GM06990 (cell line): ENCODE results near the gene RAB7A.
"Not testable (repeated sequence)": the region's sequence is repeated elsewhere in the genome, so short reads cannot be mapped to it uniquely, and the experiment has no call there.

Experiments used
- DNase-seq: peaks from one replicate; pipeline ENCODE4 v3.0.0-alpha.2; 2011; ENCODE audit not compliant: insufficient read length; ENCODE audit errors: extremely low read depth
- H3K27me3 ChIP-seq: replicated peaks from 2 replicates; pipeline ENCODE4 v1.6.0; 2011; ENCODE audit warnings: low read length; ENCODE audit not compliant: control insufficient read depth, insufficient read depth
- H3K36me3 ChIP-seq: 2 replicates; pipeline ENCODE4 v1.5.1; 2011; ENCODE audit warnings: low read length; ENCODE audit not compliant: control insufficient read depth, insufficient read depth
- H3K4me3 ChIP-seq: replicated peaks from 2 replicates; pipeline ENCODE4 v1.5.1; 2011; ENCODE audit warnings: low read depth, mild to moderate bottlenecking, control low read depth, low read length
- CTCF ChIP-seq: IDR thresholded peaks from 2 replicates; pipeline ENCODE4 v1.5.1; 2011; ENCODE audit warnings: low read length, control low read depth, mild to moderate bottlenecking, inconsistent platforms; ENCODE audit not compliant: insufficient read depth, poor library complexity, severe bottlenecking

The RAB7A gene

GRCh38 chr3:128770387-128770786 is 44.4 kb downstream of the RAB7A start:
- no peak for TF ChIP-seq CTCF
- DNase-seq: no peak
- H3K27me3 ChIP-seq: no peaks in the 10 kb centered on the region
- H3K4me3 ChIP-seq: no peak overlapping the region
- no peaks in the 10 kb centered on the region for H3K36me3 ChIP-seq

DNA sequence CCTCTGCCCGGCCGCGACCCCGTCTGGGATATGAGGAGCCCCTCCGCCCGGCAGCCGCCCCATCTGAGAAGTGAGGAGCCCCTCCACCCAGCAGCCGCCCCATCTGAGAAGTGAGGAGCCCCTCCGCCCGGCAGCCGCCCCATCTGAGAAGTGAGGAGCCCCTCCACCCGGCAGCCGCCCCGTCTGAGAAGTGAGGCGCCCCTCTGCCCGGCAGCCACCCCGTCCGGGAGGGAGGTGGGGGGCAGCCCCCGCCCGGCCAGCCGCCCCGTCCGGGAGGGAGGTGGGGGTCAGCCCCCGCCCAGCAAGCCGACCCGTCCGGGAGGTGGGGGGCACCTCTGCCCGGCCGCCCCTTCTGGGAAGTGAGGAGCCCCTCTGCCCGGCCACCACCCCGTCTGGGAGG is 47.2 kb downstream of the RAB7A start:
- not testable (repeated sequence) for H3K4me3 ChIP-seq, H3K27me3 ChIP-seq, H3K36me3 ChIP-seq, DNase-seq

GRCh38 chr3:128773592-128773991 is 47.6 kb downstream of the RAB7A start:
- not testable (repeated sequence) for DNase-seq, H3K27me3 ChIP-seq, H3K4me3 ChIP-seq, H3K36me3 ChIP-seq

- no peaks in the 10 kb centered on the region for H3K27me3 ChIP-seq
- no peak overlapping the region for H3K4me3 ChIP-seq
- no peak for DNase-seq
- H3K36me3 ChIP-seq: no peaks in the 10 kb centered on the region
- no peak for TF ChIP-seq CTCF
Measured at GRCh38 chr3:128775241-128775640, 49.3 kb downstream of the RAB7A start.

DNA sequence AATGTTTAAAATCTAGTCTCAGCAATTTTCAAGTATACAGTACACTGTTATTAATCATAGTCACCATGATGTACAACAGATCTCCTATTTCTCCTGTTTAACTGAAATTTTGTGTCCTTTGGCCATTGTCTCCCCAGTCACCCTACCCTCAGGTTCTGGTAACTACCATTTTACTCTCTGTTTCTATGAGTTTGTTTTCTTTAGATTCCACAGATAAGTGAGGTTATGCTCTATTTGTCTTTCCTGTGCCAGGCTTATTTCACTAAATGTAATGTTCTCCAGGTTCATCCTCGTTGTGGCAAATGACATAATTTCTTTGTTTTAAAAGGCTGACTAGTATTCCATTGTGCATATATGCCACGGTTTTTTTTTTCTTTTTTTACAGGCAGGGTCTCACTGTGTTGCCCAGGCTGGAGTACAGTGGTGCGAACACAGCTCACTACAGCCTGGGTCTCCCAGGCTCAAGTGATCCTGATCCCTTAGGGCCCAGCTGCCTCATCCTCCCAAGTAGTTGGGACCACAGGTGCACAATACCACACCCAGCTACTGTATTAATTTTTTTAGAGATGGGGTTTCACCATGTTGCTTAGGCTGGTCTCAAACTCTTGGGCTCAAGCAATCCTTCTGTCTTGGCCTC is 50.0 kb downstream of the RAB7A start:
- Histone ChIP-seq H3K27me3 (no peaks in the 10 kb centered on the region), H3K36me3 (no peaks in the 10 kb centered on the region), H3K4me3 (no peak overlapping the region)
- TF ChIP-seq CTCF: no peak
- no peak for DNase-seq

DNA sequence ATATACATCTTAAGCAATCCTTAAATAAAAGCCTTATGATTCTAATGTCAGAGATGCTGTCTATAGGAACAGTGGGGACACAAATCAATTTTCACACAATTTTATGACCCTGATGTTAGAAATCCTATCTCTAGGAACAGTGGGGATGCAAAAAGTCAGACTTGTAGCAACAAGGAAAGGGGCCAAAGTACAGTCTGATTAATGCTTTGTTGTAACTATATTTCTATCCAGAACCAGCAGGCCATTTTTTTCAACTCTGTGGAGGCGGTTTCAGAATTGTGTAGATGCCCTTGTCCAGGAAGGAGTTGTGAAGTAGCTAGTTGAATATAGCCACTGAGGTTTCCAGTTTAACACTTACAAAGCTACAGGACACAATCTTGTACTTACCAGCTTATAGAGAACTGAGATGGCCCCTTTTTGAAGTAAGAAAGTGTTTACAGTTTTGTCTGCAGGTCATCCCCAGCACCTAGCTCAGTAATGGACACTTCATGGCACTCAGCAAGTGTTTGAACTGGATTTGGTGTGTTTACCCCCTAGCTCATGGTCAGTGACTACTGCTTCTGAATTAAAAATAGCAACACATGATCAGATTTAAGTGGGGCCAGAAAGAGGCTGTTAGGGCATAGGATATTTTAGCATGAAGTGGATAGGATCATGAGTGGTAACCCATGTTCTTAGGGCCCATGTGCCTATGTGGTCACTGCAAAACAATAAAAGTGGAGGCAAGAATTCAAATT is 54.3 kb downstream of the RAB7A start:
- Histone ChIP-seq H3K27me3 (no peaks in the 10 kb centered on the region), H3K4me3 (no peak overlapping the region), H3K36me3 (no peaks in the 10 kb centered on the region)
- no peak for DNase-seq
- no peak for TF ChIP-seq CTCF
